HepG2 (cell line): ENCODE data around the gene COA3. TPM values are rescaled to one million over a fixed set of nuclear protein-coding genes. Genes with fewer than 3 reads are reported as not detected.

Experiments
- GTF3A ChIP-seq: sonication (generic); formaldehyde crosslinking; conservative IDR thresholded peaks from 2 replicates; pipeline ENCODE4 v1.4.0; 2020; ENCODE audit warnings: mild to moderate bottlenecking, missing genetic modification reagents
- NR2F1 ChIP-seq, 2 experiments: fragments of 450-650 bp in 1 of 2; formaldehyde crosslinking in 1 of 2; IDR thresholded peaks; 2 replicates each; pipeline versions ENCODE4 v1.5.0 to v1.6.1; 2016 to 2020; ENCODE audit warnings: mild to moderate bottlenecking in 1 of 2, missing compliant biosample characterization in 1 of 2, missing genetic modification reagents in 1 of 2, moderate library complexity in 1 of 2
- NR2F6 ChIP-seq, 2 experiments: IDR thresholded peaks; 2 replicates each; pipeline ENCODE4 v1.6.1; 2016; ENCODE audit warnings: antibody characterized with exemption in 1 of 2, mild to moderate bottlenecking in 1 of 2
- RARA ChIP-seq: IDR thresholded peaks from 2 replicates; pipeline ENCODE4 v1.6.1; 2016; ENCODE audit warnings: missing genetic modification reagents, missing compliant biosample characterization
- SOX13 ChIP-seq, 3 experiments: fragments of 450-650 bp in 1 of 3; sonication (generic) in 1 of 3; formaldehyde crosslinking in 1 of 3; IDR thresholded peaks in 2 of 3; conservative IDR thresholded peaks in 1 of 3; 2 replicates each; pipeline versions ENCODE4 v1.5.0 to v1.6.1; 2016 to 2020; ENCODE audit warnings: antibody characterized with exemption in 1 of 3, mild to moderate bottlenecking in 1 of 3, missing compliant biosample characterization in 1 of 3, missing genetic modification reagents in 1 of 3, moderate library complexity in 1 of 3
- ZNF556 ChIP-seq: sonication (generic); formaldehyde crosslinking; IDR thresholded peaks from 2 replicates; pipeline ENCODE4 v1.4.0; 2020; ENCODE audit warnings: mild to moderate bottlenecking, missing genetic modification reagents, borderline replicate concordance
- ZNF605 ChIP-seq: sonication (generic); formaldehyde crosslinking; IDR thresholded peaks from 2 replicates; pipeline ENCODE4 v1.8.0; 2022; ENCODE audit warnings: mild to moderate bottlenecking, missing genetic modification reagents
- polyA plus RNA-seq, 8 experiments: library from polyadenylated mRNA; depleted of rRNA in 3 of 8; stranded (reverse) in 7 of 8; unstranded in 1 of 8; fragments of >200 nt; fragmentation: Illumina TruSeq in 4 of 8; extraction: Trizol in 4 of 8; gene quantifications; 2 replicates each; pipeline versions ENCODE4 v1.2.1 to v1.2.3, GENCODE V29; 2011 to 2016; ENCODE audit warnings: low read depth in 4 of 8, missing spikeins in 1 of 8, mixed read lengths in 1 of 8; ENCODE audit not compliant: insufficient read depth in 1 of 8
- total RNA-seq, 5 experiments: library from RNA; depleted of rRNA; stranded (reverse); fragments of >200 nt; fragmentation: Illumina TruSeq; extraction: Trizol; gene quantifications; 2 replicates each; pipeline ENCODE4 v1.2.3, GENCODE V29; 2016; ENCODE audit warnings: low read depth in 1 of 5
- TF ChIP-seq, protein P1 (sequence below): sonication (generic); formaldehyde crosslinking; IDR thresholded peaks from 2 replicates; pipeline ENCODE4 v1.5.1; 2020; ENCODE audit warnings: mild to moderate bottlenecking, missing genetic modification reagents, moderate library complexity
- TF ChIP-seq, protein P2 (sequence below): sonication (generic); formaldehyde crosslinking; IDR thresholded peaks from 2 replicates; pipeline ENCODE4 v1.4.0; 2020; ENCODE audit warnings: missing genetic modification reagents, borderline replicate concordance
- TF ChIP-seq, protein P3 (sequence below): sonication (generic); formaldehyde crosslinking; IDR thresholded peaks from 2 replicates; pipeline ENCODE4 v1.5.1; 2020; ENCODE audit warnings: mild to moderate bottlenecking, missing genetic modification reagents, borderline replicate concordance
- TF ChIP-seq, protein P4 (sequence below), 2 experiments: sonication (generic) in 1 of 2; formaldehyde crosslinking in 1 of 2; IDR thresholded peaks; 2 replicates each; pipeline versions ENCODE4 v1.4.0 to v1.6.1; 2016 to 2020; ENCODE audit warnings: borderline replicate concordance in 1 of 2, low read depth in 1 of 2, mild to moderate bottlenecking in 1 of 2, missing genetic modification reagents in 1 of 2

COA3 gene
- total and polyA plus RNA-seq, 2 of the 13 experiments (the other 11 are each of a cell fraction or from before 2014, with no cell fraction given) = 133 to 202 TPM

DNA sequence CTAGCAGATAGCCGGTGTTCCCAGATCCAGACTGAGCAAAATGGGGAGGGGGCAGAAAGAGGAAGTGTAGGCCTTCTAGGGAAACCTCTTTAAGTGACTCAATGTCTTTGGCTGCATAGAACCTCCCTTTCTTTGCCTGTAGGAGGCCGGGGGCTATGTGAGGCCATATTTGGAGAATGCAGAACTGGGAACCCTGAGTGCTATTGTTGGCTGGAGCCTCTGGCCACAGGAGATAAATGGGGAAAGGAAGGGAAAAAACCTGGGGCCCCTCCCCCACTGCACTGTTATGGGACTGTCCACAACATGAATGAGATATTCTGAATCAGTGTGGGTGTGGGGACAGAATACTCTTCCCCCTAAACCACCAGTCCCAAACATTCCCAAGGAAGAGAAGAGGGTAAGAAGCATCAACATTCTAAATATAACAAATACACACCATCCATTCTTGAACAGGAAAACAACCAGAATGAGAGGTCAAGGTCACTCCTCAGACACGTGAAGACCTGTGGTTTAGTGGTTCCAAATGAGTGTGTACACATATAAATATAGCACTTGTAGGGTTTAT lies 22.9 kb downstream of the COA3 start (continued):
- TF ChIP-seq NR2F1 (CRISPR knock-in tag; IDR thresholded peaks at IDR 0.05) = peak; percentile 71 to 78; a peak in 3 of 4 replicates
- TF ChIP-seq ZNF605 (CRISPR knock-in tag) = 0 out of 2 replicates have a peak, but pooled peaks have one; percentile 38
- TF ChIP-seq NR2F6 (IDR thresholded peaks at IDR 0.05) = peak; percentile 91
- peak; percentile 90 for TF ChIP-seq NR2F6 (CRISPR knock-in tag; IDR thresholded peaks at IDR 0.05)
- TF ChIP-seq, protein P1, sequence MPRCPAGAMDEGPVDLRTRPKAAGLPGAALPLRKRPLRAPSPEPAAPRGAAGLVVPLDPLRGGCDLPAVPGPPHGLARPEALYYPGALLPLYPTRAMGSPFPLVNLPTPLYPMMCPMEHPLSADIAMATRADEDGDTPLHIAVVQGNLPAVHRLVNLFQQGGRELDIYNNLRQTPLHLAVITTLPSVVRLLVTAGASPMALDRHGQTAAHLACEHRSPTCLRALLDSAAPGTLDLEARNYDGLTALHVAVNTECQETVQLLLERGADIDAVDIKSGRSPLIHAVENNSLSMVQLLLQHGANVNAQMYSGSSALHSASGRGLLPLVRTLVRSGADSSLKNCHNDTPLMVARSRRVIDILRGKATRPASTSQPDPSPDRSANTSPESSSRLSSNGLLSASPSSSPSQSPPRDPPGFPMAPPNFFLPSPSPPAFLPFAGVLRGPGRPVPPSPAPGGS (CRISPR knock-in tag) = no peak
- TF ChIP-seq, protein P2, sequence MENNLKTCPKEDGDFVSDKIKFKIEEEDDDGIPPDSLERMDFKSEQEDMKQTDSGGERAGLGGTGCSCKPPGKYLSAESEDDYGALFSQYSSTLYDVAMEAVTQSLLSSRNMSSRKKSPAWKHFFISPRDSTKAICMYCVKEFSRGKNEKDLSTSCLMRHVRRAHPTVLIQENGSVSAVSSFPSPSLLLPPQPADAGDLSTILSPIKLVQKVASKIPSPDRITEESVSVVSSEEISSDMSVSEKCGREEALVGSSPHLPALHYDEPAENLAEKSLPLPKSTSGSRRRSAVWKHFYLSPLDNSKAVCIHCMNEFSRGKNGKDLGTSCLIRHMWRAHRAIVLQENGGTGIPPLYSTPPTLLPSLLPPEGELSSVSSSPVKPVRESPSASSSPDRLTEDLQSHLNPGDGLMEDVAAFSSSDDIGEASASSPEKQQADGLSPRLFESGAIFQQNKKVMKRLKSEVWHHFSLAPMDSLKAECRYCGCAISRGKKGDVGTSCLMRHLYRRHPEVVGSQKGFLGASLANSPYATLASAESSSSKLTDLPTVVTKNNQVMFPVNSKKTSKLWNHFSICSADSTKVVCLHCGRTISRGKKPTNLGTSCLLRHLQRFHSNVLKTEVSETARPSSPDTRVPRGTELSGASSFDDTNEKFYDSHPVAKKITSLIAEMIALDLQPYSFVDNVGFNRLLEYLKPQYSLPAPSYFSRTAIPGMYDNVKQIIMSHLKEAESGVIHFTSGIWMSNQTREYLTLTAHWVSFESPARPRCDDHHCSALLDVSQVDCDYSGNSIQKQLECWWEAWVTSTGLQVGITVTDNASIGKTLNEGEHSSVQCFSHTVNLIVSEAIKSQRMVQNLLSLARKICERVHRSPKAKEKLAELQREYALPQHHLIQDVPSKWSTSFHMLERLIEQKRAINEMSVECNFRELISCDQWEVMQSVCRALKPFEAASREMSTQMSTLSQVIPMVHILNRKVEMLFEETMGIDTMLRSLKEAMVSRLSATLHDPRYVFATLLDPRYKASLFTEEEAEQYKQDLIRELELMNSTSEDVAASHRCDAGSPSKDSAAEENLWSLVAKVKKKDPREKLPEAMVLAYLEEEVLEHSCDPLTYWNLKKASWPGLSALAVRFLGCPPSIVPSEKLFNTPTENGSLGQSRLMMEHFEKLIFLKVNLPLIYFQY = no peak
- TF ChIP-seq, protein P3, sequence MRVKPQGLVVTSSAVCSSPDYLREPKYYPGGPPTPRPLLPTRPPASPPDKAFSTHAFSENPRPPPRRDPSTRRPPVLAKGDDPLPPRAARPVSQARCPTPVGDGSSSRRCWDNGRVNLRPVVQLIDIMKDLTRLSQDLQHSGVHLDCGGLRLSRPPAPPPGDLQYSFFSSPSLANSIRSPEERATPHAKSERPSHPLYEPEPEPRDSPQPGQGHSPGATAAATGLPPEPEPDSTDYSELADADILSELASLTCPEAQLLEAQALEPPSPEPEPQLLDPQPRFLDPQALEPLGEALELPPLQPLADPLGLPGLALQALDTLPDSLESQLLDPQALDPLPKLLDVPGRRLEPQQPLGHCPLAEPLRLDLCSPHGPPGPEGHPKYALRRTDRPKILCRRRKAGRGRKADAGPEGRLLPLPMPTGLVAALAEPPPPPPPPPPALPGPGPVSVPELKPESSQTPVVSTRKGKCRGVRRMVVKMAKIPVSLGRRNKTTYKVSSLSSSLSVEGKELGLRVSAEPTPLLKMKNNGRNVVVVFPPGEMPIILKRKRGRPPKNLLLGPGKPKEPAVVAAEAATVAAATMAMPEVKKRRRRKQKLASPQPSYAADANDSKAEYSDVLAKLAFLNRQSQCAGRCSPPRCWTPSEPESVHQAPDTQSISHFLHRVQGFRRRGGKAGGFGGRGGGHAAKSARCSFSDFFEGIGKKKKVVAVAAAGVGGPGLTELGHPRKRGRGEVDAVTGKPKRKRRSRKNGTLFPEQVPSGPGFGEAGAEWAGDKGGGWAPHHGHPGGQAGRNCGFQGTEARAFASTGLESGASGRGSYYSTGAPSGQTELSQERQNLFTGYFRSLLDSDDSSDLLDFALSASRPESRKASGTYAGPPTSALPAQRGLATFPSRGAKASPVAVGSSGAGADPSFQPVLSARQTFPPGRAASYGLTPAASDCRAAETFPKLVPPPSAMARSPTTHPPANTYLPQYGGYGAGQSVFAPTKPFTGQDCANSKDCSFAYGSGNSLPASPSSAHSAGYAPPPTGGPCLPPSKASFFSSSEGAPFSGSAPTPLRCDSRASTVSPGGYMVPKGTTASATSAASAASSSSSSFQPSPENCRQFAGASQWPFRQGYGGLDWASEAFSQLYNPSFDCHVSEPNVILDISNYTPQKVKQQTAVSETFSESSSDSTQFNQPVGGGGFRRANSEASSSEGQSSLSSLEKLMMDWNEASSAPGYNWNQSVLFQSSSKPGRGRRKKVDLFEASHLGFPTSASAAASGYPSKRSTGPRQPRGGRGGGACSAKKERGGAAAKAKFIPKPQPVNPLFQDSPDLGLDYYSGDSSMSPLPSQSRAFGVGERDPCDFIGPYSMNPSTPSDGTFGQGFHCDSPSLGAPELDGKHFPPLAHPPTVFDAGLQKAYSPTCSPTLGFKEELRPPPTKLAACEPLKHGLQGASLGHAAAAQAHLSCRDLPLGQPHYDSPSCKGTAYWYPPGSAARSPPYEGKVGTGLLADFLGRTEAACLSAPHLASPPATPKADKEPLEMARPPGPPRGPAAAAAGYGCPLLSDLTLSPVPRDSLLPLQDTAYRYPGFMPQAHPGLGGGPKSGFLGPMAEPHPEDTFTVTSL (CRISPR knock-in tag) = 0 out of 2 replicates have a peak, but pooled peaks have one; percentile 33
- TF ChIP-seq ZNF556 (CRISPR knock-in tag) = no peak
- TF ChIP-seq, protein P4, sequence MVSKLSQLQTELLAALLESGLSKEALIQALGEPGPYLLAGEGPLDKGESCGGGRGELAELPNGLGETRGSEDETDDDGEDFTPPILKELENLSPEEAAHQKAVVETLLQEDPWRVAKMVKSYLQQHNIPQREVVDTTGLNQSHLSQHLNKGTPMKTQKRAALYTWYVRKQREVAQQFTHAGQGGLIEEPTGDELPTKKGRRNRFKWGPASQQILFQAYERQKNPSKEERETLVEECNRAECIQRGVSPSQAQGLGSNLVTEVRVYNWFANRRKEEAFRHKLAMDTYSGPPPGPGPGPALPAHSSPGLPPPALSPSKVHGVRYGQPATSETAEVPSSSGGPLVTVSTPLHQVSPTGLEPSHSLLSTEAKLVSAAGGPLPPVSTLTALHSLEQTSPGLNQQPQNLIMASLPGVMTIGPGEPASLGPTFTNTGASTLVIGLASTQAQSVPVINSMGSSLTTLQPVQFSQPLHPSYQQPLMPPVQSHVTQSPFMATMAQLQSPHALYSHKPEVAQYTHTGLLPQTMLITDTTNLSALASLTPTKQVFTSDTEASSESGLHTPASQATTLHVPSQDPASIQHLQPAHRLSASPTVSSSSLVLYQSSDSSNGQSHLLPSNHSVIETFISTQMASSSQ (IDR thresholded peaks at IDR 0.05; ENCODE audit: low read depth) = 0 out of 2 replicates have a peak, but pooled peaks have one; percentile 16
- TF ChIP-seq, protein P4 (CRISPR knock-in tag; IDR thresholded peaks at IDR 0.05; ENCODE audit: borderline replicate concordance) = no peak
- TF ChIP-seq RARA (CRISPR knock-in tag) = peak; percentile 87
- TF ChIP-seq GTF3A (CRISPR knock-in tag) = no peak
- TF ChIP-seq SOX13 (IDR thresholded peaks at IDR 0.05) = no peak
- peak in 1 of 2 experiments; percentile 77; a peak in 1 of 4 replicates for TF ChIP-seq SOX13 (CRISPR knock-in tag; conservative IDR thresholded peaks at IDR 0.05 in 1 of 2, IDR thresholded peaks at IDR 0.05 in 1 of 2)
